Activated CD4-positive, alpha-beta T cell treated with anti-CD3 and anti-CD28 coated beads, Interleukin-2, amount 50 U/mL, for 1 hour (primary cell): ENCODE data around the gene ATF6.

Experiments used
- DNase-seq: peaks from one replicate; pipeline ENCODE4 v3.0.0-alpha.2; 2020

ATF6 gene

DNA sequence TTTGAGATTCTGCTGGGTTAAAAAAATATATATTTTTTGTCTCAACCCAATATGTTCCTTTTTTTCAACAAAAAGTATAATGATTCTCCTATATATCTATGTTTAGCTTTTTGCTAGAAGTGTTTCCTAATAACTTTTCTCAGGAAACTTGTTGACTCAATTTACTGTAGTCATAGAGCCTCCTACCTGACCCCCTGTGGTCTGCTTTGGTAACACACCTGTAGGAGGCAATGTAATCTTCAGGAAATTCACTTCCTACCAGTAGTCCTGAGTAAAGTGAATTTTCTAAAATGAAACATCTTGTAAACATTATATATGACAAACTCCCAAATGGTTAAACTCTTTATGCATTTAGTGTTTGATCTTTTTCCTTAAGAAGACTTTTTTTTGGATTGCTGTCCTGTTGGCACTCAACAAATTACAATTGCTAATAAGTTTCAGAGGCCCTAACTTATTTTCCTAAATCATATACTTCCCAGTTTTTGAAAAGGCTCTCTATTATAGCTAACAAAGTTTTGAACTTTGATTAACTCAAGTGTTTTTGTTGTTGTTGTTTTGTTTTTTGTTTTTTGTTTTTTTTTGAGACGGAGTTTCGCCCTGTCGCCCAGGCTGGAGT, 139.3 kb downstream of the ATF6 start:
- peak; percentile 8 for DNase-seq

DNA sequence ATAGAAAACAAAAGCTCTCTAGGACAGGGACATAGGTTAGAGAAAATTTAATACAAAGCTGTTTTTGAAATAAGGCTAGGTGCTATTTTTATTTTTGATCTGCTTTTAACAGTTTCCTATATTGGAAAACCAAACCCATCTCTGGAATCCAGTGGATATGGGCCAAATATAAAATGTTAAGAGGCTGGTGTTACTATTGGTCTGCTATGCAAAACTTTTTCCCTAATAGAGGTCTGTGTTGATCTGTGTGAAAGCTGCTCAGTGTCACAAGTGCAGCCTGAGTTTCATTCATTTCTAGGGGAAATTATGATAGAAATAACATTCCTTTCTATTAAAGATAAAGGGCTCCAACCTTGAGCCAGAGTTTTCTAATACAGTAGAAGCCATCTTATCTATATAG, 141.1 kb downstream of the ATF6 start:
- DNase-seq: no peak

DNA sequence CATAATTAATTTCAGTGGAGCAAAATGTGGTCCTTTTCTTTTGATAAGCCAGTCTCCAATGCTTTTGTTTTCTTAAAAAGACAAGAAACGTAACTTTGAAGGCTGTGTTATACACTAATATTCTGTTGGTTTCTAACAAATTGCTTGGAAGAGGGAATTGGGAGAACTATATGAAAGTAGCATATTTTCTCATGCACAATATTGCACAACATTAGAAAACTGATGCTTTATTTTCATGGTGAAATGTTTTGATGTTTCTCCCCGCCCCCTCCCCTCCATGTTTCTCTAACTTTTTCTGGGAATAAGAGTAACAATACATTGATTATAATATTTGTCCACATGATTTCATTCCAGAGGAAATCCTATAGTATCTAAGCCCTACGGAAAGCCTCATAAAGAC, 142.1 kb downstream of the ATF6 start:
- DNase-seq: no peak

DNA sequence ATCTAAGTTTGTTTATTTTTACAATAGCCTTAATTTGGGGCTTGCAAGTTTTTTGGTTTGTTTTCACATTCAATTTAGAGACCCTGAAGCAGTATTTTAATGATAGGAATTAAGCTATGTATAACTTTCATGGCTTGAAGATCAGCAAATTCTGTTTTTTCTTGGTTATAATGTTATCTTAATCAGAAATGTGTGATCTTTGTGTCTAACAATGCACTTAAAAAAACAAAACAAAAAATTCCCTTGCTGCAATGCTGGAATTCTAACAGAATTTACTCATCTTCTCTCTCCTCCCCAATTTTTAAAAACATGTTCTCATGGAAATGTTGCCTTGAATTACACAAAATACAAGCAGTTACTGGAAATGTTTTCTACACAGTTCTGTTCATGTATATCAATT, 144.5 kb downstream of the ATF6 start:
- DNase-seq: no peak

DNA sequence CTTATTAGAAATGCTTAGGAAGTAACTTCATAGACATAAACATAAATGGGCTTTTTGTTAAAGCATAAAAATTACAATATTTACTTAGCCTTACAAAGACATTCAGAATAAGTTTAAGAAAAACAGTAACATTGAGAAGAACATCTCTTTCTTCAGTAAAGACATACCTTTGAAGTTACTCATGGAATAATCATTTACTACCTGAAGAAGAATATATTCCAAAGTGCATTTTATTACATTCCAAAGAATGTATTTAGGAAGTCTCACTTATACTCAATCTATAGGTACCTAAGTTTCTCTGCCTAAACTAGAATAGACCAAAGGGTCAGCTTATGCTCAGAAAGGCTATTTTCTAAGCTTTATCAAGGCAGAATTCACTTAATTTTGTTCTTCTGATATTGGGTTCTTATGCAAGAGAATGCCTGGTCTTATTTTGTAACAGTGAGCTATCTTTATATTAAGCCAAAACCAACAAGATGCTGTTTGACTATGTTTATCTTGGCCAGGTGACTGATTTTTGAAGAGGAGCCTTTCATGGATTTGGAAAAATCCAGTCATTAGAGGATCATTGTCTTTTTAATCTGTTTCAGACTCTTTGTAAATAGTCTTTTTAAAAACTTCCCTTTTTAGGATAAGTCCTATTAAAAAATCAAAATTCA, 147.5 kb downstream of the ATF6 start:
- DNase-seq: no peak

DNA sequence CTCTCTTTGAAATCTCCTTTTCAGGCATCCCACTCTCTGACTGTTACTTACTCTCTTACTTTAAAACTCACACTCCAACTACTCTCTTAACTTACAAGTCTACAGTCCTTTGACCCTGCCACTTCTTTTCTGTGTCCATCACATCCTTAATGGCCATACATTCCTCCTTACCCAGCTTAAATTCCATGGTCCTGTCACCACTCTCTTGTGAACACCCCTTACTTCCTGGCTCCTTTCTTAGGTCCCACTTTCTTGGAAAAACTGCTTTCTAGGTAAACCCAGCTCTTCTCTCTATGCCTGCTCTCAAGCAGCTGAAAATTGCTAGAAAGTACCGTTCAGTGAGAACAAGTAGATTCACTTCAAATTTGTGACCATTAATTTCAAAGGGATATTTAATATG, 148.5 kb downstream of the ATF6 start:
- DNase-seq: no peak

DNA sequence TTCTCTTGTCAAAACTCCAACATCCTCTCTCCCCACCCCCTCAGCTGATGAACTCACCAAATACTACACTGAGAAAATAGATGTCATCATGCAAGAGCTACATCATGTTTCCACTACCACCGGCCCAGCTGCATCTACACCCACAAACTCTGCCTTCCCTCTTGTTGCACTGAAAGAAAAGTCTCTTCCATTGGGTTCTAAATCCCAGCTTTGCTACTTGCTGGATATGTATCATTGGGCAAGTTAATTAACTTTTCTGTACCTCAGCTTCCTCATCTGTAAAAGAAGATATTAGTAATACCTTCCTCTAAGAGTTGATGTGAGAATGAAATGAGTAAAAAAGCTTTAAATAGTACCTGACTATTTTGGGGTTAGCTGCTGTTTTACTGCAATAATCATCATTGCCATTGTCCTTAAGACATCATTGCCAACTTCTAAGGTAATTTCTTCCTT, 149.0 kb downstream of the ATF6 start:
- DNase-seq: no peak

DNA sequence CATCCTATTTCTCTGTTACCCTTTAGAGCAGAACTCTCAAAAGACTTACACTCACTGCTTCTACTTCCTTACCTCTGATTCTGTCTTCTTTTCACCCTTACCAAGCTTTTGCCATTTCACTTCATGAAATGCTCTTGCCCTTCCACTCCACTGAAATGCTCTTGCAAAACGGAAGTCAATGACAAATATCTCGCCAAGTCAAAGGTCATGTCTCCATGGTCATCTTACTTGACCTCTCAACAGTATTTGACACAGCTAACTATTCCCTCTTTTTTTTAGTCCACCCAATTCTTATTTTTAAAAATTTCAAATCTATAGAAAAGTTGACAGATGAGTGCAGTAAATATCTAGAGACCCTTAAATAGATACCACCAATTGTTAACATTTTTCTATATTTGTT, 149.9 kb downstream of the ATF6 start:
- DNase-seq: no peak

DNA sequence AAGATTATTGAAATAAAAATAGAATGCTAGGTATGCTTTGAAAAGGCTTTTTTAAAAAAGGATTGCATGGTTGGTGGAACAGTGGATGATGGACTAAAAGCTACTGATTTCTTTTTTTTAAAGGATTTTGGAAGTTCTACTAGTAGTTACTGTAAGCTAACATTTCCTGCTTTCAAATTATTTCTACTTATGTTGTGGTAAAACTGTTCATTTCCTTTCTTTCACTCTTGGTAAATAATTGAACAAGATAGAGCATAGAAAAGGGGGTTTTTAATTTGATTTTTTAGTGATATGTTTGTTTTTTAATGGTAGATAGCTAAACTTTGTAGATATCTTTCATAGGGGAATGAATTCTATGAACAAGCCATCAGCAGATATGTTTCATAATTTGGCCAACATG, 153.1 kb downstream of the ATF6 start:
- DNase-seq: no peak

DNA sequence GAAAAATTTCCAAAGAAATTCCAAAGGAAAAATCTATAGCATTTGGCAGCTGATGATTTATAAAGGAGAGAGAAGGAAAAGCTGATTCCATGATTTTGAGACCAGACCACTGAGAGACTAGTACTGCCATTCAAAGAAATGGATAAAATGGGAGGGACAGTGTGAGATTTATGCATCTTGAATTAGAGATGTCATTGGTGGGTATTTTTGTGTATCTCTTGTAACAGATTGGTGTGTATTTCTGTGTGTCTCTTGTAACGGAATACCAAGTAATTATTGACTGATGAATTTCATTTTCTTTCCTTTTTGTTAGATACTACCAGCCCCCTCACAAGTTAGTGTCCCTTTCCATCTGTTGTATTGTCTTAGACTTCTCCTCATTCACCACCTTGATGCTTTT, 155.4 kb downstream of the ATF6 start:
- DNase-seq: no peak

DNA sequence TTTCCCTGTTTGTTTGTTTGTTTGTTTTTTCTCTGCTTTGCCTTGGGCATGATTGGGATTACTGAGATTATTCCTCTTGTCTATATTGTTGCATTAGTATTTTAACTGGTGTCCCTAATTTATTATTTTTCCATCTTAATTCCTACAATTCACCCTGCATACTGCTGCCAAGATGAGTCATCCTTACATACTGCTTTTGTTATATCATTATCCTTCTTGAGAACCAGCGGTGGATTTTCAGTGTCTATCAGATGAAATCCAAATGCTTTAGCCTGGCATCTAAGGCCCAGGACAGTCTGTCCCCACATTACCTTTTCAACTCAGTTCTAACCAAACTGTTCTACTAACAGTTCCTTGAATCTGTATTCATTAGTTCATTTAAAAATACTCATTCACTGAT, 155.9 kb downstream of the ATF6 start:
- no peak for DNase-seq

DNA sequence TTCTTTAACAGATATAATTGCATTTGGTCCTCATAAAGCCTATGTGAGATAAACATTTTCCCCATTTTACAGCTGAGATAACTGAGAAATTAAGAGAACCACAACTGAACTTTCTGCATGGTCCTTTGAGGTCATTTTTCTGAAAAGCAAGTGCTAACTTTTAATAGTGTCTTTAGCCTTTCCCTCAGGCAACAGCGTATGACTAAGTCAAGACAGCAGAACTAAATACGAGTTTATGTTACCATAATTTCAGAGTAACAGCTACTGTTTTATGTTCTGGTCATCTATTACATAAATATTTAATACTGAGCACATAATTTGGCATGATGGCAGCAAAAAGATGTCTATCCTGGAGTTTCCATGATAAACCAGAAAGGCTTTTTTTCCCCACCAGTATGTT, 161.9 kb downstream of the ATF6 start:
- no peak for DNase-seq

DNA sequence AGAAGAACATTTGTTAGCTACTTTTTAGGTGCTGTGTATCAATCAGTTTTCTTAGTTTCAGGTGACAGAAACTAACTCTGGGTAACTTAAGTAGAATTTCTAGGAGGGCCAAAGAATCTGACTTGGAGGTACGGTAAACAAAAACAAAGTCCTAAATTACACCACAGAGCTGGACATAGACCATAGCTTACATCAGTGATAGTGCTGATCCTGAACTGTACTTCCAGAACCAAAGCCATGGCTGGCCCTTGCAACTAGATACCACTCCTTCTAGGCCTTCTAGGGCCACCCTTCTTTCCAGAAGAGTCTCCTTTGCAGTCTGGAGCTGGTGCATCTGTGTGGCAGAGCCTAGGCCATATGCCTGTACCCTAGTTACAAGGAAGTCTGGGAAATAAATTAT, 163.0 kb downstream of the ATF6 start:
- DNase-seq: no peak

DNA sequence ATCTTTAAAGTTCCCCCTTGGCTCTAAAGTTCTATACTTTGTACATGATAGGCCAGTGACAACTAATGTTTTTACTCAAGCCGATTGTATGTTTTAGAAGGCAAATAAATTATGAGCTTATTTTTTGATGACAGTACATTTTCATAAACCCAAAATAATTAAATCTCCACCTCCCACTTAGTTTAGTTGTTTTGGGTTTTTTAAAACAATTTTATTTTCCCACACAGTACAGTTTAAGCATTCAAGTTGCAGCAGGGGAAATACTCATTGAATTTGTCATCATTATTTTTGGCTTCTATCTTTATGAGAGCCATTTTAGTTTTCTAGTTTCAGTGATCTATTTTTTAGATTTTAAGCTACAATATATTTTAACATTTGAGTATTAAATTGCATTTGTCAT, 163.9 kb downstream of the ATF6 start:
- no peak for DNase-seq

DNA sequence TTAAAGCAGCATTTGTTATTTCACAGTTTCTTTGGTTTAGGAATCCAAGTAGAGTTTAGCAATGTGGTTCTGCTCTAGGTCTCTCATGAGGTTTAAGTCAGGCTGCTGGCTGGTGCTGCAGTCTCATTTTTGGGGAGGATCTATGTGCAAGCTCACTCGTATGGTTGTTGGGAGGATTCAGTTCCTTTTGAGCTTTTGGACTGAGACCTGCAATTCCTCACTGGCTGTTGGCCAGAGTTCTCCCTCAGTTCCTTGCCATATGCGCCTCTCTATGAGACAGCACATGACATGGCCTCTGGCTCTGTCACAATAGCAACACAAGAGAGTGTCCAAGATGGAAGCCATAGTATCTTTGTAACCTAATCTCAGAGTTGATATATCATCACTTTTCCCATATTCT, 166.5 kb downstream of the ATF6 start:
- DNase-seq: no peak

DNA sequence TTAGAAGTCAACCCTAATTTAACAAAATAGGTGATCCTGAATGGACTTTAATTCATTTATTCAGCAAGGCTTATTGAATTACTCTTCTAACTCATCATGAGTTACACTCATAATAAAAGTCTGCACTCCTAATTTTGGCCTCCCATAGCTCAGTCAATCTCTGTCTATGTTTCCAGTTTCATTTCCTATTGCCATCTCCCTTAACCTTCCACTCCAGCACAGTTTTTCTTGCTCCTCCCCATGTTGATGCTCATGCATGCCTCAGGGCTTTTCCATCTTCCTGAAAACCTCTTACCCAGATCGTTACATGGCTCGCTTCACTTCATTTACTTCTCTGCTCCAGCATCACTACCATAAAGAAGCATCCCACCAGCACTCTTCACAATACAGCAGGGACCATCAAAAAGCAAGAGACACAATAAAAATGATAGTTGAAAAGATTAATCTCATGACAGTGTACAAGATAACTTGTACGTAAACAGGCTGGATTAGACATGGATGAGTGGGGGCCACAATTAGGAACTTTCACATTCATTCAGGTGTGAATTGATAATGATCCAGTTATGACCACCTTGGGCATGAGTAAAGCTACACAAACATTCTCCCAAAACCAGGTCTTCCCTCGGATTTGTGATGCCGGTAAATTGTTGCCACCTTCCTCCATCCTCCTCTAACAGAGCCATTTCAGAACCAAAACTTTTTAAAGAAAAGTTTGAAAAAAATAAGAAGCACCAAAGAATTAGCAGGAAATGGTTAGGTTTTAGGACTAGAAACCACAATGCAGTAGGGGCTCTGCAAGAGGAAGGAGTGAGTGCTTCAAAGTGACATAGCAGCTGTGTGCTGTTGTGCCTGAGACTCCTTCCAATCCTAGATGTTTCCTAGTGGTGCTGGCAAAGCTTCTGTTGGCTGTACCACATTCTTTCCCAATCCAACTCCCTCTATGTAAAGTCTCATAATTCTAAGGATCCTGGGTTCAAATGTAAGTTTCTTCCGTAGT, 167.8 kb downstream of the ATF6 start:
- DNase-seq: no peak

DNA sequence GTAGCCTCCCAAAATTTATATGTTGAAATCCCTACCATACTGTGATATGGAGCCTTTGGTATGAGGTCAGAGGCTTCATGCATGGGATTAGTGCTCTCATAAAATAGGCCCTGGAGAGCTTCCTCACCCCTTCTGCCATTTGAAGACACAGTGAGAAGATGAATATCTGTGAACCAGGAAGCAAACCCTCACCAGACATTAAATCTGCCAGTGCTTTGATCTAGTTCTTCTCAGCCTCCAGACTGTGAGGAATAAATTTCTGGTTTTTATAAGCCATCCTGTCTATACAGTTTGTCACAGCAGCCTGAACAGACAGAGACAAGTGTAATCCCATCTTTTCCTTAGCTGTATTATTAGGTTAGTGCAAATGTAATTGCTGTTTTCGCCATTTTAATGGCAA, 169.1 kb downstream of the ATF6 start:
- DNase-seq: no peak

DNA sequence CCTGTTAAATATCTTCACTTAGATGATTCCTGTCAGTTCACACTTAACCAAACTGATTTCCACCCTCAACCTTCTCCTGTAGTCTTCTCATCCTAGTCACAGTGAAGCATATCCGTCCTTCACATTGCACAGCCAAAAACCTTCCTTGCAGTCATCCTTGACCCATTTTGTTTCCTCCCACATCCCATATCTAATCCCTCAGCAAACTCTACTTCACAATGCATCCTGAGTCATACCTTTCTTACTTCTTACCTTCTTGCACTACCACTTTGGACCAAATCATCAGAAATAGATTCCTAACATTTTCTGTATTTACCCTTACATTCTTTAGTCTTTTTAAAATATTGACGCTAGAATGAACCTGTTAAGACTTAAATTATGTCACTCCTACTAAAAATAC, 170.7 kb downstream of the ATF6 start:
- no peak for DNase-seq

DNA sequence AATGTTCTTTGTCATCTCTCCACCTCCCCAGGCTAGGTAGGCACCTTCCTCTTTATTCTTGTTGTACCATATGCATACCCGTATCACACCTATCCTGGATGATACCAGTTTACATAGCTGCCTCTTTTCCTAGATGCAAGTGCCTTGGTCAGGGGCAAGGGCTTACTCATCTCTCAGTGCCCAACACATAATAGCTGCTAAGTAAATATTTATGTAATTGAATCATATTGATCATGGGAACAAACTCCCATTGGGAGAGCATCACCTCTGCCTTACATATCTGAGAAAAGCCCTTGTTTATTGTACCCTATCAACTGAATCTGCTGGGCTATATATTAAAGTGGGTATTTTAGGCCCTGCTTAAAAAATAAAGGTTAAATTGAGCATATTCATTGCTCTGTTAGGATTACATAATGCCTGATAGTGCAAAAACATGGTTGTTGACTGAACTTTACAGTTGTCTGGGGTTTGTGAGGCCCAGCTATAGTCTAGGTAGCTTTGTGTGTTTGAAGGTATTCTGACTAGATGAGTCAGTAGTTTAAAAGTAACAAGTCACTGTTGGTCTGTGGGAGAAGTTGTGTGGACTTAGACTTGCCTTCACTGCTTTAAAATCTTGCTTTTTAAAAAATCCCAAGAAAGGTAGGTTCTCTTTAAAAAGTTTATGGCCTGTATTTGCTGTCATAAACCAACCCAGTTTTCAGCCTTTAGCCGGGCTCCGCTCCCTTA, 174.9 kb downstream of the ATF6 start:
- no peak for DNase-seq

DNA sequence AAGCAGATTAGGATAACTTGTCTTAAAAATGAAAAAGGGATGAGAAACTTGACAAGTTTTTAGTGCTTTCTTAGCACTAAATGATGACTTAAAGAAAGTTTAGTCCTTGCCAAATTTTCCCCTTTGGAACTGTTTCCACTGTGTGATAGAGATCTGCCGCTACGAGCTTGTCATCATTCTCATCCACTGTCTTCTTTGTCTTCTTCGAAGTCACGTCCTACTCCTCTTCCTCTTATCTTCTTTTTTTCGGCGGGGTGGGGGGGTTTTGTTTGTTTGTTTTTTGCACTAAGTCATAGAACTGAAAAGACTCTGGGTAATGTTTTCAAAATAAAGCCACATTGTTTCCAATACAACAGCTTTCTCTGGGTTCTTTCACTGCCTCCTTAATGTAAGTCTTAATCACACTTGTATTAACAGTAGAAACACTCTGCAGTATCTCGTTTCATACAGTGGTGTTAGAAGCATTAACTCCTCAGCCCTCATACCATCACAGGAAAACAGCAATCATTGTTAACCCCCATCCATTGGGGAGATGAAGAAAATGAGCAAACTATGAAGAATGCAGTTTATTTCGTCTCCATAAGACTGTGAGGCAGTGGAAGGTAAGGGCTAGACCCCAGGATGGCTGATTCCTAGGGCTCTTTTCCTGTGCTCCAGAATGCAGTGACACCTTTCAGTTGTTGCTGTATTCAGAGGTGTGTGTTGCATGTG, 175.8 kb downstream of the ATF6 start:
- no peak for DNase-seq

DNA sequence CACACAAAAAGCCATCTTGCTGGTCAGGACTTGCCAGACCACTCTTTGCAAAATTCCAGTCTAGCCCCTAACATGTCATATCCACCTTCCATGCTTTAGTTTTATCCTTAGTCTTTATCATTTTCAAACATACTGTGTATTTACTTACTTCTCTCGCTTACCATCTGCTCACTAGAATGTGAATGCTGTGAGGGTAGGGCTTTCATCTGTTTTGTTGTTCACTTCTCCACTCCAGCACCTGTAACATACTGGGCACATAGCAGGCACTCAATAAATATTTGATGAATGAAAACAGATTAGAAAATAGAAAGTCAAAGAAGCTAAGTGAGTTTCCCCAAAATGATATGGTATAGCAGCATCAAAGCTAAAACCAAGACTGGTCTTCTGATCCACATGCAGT, 177.6 kb downstream of the ATF6 start:
- DNase-seq: no peak

DNA sequence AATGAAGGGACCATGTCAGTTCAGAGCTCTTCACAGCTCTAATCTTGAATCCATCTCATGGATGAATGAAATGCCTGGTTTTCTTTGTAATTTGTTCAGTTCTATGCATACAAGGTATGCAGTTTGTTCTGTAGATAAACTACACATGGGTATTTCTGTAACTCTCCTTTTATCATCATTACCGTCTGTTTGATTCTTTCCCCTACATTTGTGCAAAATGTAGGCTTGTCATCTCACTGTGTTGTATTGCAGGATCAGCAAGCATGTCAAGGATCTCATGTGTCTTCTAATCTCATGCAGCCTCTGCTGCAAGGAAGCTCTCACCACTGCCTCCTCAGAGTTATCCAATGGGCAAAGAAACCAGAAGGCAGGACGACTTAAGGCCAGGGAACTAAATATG, 178.3 kb downstream of the ATF6 start:
- DNase-seq: no peak
